HFFc6 (cell line): Measurements from ENCODE around the gene CDKN1C. TPM values are rescaled to one million over a fixed set of nuclear protein-coding genes. Genes with fewer than 3 reads are reported as not detected.

Experiments used
- DNase-seq: peaks from one replicate; pipeline ENCODE4 v3.0.0-alpha.2; 2018
- H3K27ac Mint-ChIP-seq: 2 replicates; pipeline ENCODE4 v1.8.0; 2020; ENCODE audit warnings: mild to moderate bottlenecking, mixed read lengths
- H3K27me3 Mint-ChIP-seq: 2 replicates; pipeline ENCODE4 v1.8.0; 2021; ENCODE audit warnings: mild to moderate bottlenecking, moderate library complexity, mixed read lengths; ENCODE audit not compliant: insufficient read depth
- H3K36me3 Mint-ChIP-seq: 2 replicates; pipeline ENCODE4 v1.8.0; 2021; ENCODE audit warnings: low read depth, mixed read lengths
- H3K4me1 Mint-ChIP-seq: 2 replicates; pipeline ENCODE4 v1.8.0; 2020; ENCODE audit warnings: low read depth, mixed read lengths
- H3K4me3 Mint-ChIP-seq: 2 replicates; pipeline ENCODE4 v1.8.0; 2020; ENCODE audit warnings: mild to moderate bottlenecking, moderate library complexity, mixed read lengths
- H3K9me3 Mint-ChIP-seq: 2 replicates; pipeline ENCODE4 v1.8.0; 2020; ENCODE audit warnings: mild to moderate bottlenecking, mixed read lengths
- total RNA-seq, 6 experiments: library from RNA; stranded (reverse); fragmentation: NEBNext Ultra II Directional; extraction: Animal tissue kit (Norgen Biotek cat#: 25700); gene quantifications; 2 replicates in 1 of 6; 3 replicates in 5 of 6; pipeline ENCODE4 v1.2.3, GENCODE V29; 2021
- TF ChIP-seq, protein P1 (sequence below): fragments of 200-600 bp; sonication (generic); IDR thresholded peaks from 2 replicates; pipeline ENCODE4 v1.5.0; 2021; ENCODE audit warnings: antibody characterized with exemption, mild to moderate bottlenecking

The CDKN1C gene
- total RNA-seq, 6 experiments from 2014 or later, result 0.17 to 0.24 TPM; not detected in 4

DNA sequence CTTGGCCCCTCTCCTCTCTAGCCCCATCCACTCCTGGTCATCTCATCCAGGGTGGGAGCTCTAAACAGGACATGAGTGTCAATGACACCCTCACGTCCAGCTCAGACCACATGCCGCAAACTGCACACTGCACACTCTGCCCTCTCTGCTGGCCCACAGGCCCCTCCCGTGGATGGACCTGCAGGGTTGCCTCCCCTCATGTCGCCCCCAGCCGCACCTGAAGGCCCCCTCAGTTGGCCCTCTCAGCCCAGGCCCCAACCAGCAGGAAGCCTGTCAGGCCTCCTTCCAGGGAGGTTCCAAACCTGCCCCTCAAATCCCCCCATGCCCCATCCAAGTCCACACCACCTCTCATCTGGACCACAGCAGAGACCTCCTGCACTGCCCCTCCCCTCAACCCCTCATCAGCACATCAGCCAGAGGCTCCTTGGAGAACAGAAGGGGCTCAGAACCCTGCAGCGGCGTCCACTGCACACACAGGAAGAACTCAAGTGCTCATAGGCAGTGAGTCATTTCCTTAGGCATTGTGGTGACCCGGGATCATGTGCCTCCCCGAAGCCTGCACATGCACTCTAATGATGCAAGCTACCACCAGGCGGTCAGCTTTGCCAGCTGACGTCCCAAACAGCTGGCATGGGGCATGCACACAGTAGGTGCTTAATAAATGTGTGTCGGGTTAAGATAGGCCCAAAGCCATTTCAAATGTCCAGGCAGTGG is 12.9 kb upstream of the CDKN1C start:
- Mint-ChIP-seq H3K4me3 (peak overlapping the region; percentile 77), H3K27me3 (no peaks in the 10 kb centered on the region; the same call in 1 of the 2 replicates), H3K36me3 (no peaks in the 10 kb centered on the region), H3K27ac (peak overlapping the region; percentile 95), H3K9me3 (no peaks in the 10 kb centered on the region), H3K4me1 (peaks cover 31% of the 10 kb centered on the region)
- TF ChIP-seq, protein P1, sequence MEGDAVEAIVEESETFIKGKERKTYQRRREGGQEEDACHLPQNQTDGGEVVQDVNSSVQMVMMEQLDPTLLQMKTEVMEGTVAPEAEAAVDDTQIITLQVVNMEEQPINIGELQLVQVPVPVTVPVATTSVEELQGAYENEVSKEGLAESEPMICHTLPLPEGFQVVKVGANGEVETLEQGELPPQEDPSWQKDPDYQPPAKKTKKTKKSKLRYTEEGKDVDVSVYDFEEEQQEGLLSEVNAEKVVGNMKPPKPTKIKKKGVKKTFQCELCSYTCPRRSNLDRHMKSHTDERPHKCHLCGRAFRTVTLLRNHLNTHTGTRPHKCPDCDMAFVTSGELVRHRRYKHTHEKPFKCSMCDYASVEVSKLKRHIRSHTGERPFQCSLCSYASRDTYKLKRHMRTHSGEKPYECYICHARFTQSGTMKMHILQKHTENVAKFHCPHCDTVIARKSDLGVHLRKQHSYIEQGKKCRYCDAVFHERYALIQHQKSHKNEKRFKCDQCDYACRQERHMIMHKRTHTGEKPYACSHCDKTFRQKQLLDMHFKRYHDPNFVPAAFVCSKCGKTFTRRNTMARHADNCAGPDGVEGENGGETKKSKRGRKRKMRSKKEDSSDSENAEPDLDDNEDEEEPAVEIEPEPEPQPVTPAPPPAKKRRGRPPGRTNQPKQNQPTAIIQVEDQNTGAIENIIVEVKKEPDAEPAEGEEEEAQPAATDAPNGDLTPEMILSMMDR, result no peak
- peak; percentile 77 for DNase-seq

DNA sequence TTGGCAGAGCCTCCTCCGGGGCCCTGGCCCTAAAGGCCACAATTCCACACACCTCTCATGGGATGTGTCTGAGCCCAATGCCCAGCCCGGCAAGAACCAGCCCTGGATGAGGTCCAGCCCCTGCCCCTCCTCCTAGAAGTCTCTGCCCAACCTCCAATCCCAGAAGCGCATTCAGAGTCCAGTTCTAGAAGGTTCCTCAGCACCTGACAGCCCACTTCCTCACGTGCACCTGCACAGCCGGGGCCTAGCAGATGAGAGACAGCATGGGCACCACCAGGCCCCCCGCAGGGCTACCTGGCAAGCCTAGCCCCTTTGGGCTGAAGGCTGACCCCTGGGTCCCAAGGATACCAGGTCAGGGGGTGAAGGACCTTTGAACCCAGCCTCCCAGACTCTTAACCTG is 11.5 kb upstream of the CDKN1C start:
- H3K4me1 Mint-ChIP-seq, result peaks cover 30% of the 10 kb centered on the region
- H3K4me3 Mint-ChIP-seq, result no peak overlapping the region
- DNase-seq, result no peak
- H3K9me3 Mint-ChIP-seq, result no peaks in the 10 kb centered on the region
- TF ChIP-seq, protein P1, result no peak
- no peaks in the 10 kb centered on the region for H3K36me3 Mint-ChIP-seq
- H3K27ac Mint-ChIP-seq, result no peak overlapping the region
- H3K27me3 Mint-ChIP-seq, result no peaks in the 10 kb centered on the region; the same call in 1 of the 2 replicates

DNA sequence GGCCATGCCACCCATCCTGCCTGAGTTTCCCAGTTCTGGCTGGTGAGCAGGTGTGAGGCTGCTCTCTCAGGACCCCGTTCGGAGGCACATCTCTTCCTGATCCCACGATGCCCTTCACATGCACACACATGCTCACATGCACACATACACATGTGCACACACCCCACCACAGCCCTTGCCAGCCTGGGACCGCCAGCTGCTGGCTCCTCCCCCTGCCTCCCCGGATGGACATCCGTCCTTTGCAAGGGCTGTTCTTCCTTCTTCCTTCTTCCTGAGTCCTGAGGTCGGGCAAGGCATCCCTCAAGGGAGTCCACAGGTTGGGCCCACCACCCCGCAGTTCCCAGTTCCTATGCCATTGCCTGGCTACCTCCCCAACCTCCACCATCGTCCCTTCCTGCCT is 10.5 kb upstream of the CDKN1C start:
- Mint-ChIP-seq H3K4me3 (no peak overlapping the region), H3K27me3 (no peaks in the 10 kb centered on the region; the same call in 1 of the 2 replicates), H3K9me3 (no peaks in the 10 kb centered on the region), H3K4me1 (peaks cover 36% of the 10 kb centered on the region), H3K27ac (no peak overlapping the region), H3K36me3 (no peaks in the 10 kb centered on the region)
- no peak for DNase-seq
- TF ChIP-seq, protein P1, result no peak

DNA sequence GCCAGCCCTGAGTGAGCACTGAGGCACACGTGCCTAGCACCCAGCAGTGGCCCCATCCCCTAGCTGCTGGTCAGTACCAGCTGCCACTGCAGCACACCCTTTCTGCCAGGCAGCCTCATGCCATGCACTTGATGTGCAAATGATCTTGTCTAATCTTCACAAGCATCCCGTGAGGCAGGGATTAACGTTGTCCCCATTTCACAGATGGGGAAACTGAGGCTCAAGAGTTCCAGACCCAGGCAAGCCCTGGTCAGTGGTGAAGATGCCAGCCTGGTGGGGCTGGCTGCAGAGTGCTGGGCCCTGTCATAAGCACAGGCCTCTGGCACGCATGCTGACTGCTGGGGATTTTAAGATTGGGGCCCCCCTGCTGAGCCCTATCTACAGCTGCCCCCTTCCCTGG is 8.4 kb upstream of the CDKN1C start:
- TF ChIP-seq, protein P1, result no peak
- Mint-ChIP-seq H3K36me3 (no peaks in the 10 kb centered on the region), H3K4me3 (no peak overlapping the region), H3K27me3 (no peaks in the 10 kb centered on the region; the same call in 1 of the 2 replicates), H3K9me3 (no peaks in the 10 kb centered on the region), H3K4me1 (peaks cover 21% of the 10 kb centered on the region), H3K27ac (no peak overlapping the region)
- DNase-seq, result no peak

DNA sequence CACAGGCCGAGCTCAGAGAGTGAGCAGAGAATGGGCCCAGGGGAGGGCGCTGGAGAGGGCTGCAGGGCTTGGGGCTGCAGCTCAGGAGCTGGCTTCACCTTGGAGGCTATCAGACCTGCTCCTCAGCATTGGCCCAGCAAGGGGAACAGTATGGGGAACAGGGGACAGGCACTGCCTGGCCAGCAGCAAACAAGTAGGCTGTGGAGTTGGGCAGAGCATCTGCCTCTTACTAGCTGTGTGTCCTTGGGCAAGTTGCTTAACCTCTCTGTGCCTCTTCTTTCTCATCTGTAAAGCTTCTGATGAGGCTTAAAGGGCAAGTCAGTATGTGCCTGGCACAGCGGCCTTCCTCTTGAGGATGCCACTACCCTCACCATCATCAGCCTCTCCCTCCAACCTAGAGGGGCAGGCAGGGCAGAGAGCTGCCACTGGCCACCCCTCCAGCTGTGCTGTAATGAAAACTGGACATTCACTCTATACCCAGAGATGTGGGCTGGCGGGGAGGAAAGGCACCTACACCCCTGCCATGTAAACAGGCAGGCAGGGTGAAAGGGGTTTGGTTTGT is 7.5 kb upstream of the CDKN1C start:
- peak overlapping the region; percentile 90 for H3K4me3 Mint-ChIP-seq
- H3K9me3 Mint-ChIP-seq, result no peaks in the 10 kb centered on the region
- DNase-seq, result no peak
- H3K27me3 Mint-ChIP-seq, result no peaks in the 10 kb centered on the region; the same call in 1 of the 2 replicates
- H3K36me3 Mint-ChIP-seq, result no peaks in the 10 kb centered on the region
- H3K27ac Mint-ChIP-seq, result peak overlapping the region; percentile 80
- TF ChIP-seq, protein P1, result no peak
- H3K4me1 Mint-ChIP-seq, result peaks cover 12% of the 10 kb centered on the region
